Stimulated activated CD8-positive, alpha-beta memory T cell treated with anti-CD3 and anti-CD28 coated beads, Interleukin-15, amount 100 ng/mL, for 4 hours (primary cell): ENCODE results near the gene FAM78A.
A peak's percentile ranks its signal among the peaks of the same experiment; 100 is the strongest.
"Not testable (repeated sequence)": the region's sequence is repeated elsewhere in the genome, so short reads cannot be mapped to it uniquely, and the experiment has no call there.

Experiments
- DNase-seq, 2 donors: peaks; one replicate each; pipeline ENCODE4 v3.0.0-alpha.2; 2020; ENCODE audit warnings: low read depth in 2 of 2

The FAM78A gene

DNA sequence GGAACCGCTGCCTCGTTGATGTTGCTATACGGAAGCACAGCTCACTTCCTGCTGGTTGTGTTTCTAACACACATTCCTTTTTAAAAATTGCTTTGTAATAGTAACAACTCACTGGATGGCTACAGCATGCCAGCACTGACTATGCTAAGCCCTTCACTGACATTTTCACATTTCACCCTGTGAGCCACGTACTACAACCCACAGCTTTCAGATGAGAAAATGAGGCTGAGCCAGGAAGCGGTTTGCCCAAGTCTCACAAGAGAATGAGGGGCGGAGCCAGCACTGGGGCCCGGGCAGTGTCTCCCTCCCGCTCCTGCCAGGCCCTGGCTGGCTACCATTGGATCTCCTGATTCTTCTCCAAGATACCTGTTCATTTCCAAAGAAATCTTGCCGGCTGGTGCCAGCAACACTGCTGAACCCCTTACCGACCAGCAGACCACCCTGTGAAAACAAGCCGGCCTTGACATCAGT is 38.3 kb downstream of the FAM78A start:
- DNase-seq, result peak; percentile 58 to 74

DNA sequence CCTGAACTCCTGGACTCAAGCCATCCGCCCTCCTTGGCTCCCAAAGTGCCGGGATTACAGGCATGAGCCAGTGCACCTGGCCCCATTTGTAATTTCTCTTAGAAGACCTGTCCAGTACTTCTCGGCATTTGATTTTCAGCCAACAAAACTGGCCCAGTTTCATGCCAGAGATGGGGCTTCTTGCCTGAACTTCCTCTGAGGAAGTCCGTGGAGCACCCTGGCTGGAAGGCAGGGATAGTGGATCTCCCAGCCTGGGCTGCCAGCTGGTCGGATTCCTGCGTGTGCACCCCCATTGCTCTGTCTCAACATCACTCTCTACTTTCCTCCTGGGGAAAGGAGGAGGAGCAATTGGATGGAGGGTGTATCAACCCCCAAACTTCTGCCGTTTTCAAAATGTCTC is 39.0 kb downstream of the FAM78A start:
- DNase-seq, result no peak

GRCh38 chr9:131236761-131237160 is 39.5 kb downstream of the FAM78A start:
- DNase-seq, result no peak

DNA sequence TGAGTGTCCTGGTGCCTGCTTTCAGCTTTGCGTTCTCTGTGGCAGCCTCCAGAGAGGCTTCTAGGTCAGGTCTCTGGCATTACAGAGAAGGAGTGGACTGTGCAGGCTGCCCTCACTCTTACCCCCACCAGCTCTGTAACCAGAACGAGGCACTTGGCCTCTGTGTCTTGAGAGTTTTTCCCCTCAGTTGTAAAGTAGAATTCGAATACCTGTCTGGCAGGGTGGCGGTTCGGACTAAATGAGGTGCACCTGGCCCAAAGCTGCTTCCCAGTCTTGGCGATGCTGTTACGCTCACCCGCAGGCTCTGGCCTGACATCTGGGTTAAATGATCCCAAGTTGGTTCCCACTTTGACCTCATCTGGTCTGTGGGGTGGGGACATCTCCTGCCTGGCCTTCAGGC is 40.1 kb downstream of the FAM78A start:
- no peak for DNase-seq

DNA sequence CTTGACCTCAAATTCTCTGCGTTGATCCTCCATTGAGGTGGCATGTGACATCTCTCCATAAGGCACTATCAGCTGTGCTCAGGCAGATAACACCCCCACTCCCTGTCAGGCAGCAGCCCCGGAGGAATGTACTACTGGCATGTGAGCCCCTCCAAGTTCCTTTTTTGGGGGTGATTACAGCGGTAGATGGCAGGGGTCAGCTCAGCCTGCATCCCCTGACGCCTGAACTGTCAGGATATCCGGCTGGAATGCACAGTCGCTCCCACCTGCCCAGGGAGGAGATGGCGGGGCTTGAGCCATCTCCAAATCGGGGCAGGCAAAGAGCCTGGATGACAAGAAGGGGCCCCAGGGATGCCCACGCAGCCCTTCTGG is 40.8 kb downstream of the FAM78A start:
- DNase-seq, result no peak

- no peak for DNase-seq
Observed at GRCh38 chr9:131234799-131235479, 41.4 kb downstream of the FAM78A start.

GRCh38 chr9:131233995-131234394 is 42.3 kb downstream of the FAM78A start:
- no peak for DNase-seq

DNA sequence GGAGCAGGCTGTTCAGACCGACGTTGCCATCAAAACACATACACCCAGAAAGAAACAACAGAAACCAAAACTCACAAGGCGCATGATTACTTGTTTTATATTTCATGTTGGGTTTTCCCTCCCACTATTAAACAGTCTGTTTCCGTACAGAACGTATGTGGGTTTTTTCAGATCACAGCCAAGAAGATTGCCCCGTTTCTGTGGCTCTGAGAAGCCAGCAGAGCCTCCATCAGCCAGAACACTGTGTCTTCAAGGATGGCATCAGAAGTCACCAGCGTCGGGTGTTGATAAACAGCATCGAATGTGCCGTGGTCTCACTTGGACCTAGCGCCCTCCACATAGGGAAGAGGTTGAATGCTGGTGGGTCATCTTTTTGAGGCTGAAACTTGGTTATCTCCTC is 42.8 kb downstream of the FAM78A start:
- DNase-seq, result no peak

DNA sequence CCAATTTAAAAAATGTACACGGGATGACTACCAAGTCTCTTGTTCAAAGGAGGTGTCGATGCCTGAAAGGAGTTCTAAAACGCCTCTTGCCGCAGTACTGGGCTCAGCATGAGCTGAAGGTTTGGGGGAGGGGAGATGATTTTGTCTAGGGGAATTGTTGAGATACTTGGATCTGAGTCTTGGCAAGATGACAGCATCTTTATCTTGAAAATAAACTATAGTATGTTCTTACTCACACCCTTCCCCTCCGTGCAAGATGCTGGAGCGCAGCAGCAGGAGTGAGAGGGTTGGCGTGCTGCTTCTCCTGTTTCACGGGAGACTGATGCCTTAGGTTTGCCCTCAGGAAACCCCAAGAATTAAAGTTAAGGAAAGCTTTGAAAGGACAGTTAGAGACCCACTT is 47.3 kb downstream of the FAM78A start:
- no peak for DNase-seq

DNA sequence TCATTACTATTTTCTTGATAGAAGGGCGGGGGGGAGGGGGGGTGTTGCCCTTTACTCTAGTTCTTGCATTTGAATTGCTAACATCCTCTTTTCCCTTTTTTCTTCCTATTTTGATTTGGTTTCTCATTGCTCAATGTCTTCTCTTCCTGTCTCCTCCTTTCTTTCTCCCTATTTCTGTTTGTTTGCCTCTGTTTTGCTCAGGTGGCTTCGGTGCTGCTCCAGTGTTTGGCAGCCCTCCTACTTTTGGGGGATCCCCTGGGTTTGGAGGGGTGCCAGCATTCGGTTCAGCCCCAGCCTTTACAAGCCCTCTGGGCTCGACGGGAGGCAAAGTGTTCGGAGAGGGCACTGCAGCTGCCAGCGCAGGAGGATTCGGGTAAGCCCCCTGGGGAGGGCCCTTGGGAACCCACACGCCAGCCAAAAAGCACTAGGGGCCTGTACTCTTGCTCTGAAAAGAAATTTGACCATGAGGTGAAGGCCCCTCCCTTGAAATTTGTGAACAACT is 48.3 kb downstream of the FAM78A start:
- no peak for DNase-seq

DNA sequence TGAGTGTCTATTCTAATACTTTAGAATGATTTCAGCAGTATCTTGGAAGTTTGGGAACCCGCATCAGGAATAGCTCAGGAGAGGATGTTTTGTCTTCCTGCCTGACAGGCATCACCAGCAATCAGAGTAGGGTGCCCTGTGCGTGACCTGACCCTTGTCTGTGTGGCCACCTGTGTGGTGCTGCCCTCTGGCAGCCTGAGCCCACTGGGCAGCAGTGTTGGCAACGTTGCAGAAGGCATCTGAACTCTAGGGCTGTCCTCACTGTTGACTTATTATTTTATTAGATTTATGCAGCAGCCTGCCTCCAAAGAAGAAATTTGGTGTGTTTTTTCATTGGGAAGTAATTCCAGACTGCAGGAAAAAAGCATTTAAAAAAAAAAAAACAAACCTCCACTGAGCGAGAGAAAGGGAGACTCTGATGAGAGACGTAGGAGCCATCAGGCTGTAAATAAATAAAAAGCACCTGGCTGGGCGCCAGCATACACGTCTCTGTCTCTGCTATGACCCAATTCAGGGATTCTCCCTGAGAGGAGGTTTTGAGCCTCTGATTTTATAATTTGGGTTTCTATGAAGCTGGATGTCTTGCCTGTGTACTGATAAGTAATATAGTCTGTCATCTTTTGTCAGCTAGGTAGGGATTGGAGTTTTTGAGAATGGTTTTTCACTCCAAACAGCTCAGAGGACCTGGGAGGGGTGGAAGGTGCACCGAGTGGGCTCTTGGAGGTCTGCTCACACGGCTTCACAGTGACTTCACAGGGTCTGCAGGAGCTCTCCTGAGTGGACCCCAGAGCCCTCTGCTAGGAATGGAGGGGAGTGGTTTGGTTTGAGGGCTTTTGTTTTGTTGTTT is 49.0 kb downstream of the FAM78A start:
- DNase-seq, result no peak

GRCh38 chr9:131226226-131226625 is 50.1 kb downstream of the FAM78A start:
- no peak for DNase-seq

DNA sequence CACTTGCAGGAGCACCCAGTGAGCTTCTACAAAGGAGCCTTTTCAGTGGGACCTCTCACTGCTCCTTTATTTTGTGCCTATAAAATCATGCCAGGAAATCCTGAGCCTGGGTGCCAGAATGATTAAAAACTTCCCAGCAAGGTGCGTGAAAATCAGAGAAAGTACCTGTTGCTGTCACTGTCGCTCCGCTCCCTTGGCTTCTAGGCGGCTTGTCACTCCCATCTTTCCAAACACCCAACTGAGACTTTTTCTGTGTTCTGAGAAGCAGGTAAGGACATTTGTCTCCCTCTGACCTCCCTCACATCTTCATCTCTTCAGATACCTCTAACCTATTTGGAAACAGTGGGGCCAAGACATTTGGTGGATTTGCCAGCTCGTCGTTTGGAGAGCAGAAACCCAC is 53.9 kb downstream of the FAM78A start:
- DNase-seq, result no peak

DNA sequence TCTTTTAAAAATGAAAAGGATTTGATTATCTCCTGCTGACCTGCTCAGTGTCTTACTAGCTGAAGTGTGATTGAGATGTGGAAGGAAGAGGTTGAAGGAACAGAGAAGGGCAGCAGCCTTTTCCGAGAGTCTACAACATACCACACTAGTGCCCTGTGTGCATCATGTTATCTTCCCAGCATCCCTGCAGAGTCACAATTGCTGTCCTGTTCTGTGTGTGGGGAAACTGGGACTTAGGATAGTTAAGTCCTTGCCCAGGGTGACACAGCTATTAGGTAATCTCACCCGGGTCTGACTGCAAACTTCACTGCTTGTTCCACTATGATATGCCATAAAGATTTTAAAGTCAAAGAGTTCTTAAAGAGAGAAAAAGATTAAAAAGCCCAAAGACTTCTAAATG is 55.8 kb downstream of the FAM78A start:
- DNase-seq, result no peak

DNA sequence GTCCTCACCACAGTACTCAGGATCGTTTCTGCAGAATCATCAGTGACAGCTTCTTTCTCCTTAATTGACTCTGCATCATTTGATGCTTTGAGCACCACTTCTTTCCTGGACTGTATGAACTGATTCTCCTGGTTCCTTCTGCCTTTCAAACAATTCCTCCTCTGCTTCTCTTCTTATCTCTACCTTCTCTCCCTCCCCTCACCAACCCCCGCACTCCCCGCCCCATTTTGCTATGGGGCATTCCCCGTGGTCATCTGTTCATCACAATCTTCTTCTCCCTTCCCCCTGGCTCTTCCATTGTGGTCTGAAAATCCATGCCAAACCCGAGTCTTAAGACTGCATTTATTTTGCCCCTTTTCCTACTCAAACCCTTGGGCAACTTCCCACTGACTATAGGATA is 57.9 kb downstream of the FAM78A start:
- DNase-seq, result no peak

DNA sequence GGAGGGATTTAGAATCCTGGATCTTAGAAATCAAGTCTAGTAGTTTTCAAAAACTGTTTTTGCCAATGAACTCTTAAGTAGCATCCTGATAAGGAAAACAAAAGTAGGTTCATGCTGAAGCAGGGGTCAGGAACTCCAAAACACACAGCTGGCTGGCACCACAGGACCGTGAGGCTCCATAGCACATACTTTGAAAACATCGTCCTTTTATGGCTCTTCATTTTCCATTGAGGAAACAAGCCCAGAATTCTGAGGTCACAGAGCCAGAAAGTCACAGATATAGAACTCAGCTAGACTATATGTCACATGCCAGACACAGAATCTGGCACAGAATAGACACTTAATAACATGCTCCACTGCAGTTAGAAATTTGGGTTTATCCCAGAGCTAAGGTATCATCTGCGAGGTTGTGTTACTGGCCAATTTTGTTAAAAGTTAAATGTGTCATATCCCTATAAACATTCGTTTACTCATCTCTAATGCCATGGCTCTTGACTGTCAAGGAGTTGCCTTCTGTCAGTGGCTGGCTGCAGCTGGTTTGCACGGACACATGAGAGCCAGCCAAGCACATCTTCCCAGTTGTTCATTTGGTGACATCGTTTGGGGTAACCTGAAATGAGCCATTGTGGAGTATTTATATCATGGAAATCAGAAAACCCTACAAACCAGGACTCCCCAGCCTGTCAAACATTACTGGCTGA is 58.8 kb downstream of the FAM78A start:
- DNase-seq, result no peak

GRCh38 chr9:131216806-131217205 is 59.5 kb downstream of the FAM78A start:
- no peak for DNase-seq

DNA sequence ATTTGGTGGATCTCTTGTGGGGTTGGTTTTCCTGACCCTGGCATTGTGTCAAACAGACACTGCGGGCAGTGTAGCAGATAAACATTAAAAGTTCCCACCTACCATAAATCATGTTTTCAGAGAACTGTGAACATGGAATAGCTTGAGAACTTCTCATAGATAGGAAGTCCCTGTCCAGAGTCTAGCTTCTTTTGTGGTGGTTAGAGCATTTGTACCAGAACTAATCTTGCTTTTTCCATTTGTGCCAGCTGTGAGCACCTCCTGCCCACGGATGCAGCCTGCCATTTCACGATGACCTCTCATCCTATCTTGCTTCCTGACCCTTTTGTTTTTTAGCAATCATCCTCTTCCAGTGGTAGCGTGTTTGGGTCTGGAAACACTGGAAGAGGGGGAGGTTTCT is 61.4 kb downstream of the FAM78A start:
- DNase-seq, result no peak

DNA sequence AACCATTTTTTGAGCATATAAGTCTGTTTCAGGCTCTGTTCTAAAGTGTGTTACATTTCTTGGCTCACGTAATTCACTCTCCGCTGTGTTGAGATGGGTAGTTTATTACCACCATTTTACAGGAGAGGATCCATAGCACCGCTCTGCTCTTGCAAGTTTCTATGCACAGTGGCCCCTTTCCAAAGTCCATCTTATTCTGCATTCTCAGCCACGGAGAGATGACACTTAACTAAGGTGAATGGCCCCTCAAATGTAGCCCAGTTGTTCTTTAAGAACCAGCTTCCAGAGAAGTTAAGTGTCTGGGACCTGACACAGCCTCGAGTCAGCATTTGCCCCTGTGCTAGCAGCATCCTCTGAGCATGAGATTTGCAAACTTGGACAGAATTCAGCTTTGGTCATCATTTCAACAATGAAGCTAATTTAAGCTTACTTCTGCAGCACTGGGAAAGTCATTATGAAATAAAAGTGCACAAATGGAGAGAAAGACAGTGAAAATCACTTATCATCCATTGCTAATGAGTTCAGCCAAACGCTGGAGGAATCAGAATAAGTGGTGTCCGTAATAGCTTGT is 61.9 kb downstream of the FAM78A start:
- DNase-seq, result no peak

DNA sequence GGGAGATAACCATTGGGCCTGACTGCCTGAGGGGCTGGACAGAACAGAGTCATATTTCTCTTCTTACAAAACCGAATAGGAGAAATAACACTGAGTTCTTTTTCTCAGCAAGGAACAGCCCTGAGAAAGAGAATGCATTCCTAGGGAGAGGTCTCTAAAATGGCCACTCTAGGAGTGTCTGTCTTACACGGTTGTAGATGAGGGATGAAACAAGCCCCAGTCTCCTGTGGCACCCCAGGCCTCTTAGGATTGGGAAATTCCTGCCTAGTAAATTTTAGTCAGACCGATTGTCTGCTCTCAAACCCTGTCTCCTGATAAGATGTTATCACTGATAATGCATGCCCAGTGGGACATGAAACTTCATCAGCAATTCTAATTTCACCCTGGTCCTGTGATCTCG is 64.4 kb downstream of the FAM78A start:
- DNase-seq, result not testable (repeated sequence)
